Right hindlimb (tissue), 1 donor: Measurements from ENCODE around the gene SLC30A7.
A peak's percentile ranks its signal among the peaks of the same experiment; 100 is the strongest.
"Not testable (repeated sequence)": the region's sequence is repeated elsewhere in the genome, so short reads cannot be mapped to it uniquely, and the experiment has no call there.

Experiments
- DNase-seq: peaks from one replicate; pipeline ENCODE4 v3.0.0-alpha.2; 2018

SLC30A7 gene

DNA sequence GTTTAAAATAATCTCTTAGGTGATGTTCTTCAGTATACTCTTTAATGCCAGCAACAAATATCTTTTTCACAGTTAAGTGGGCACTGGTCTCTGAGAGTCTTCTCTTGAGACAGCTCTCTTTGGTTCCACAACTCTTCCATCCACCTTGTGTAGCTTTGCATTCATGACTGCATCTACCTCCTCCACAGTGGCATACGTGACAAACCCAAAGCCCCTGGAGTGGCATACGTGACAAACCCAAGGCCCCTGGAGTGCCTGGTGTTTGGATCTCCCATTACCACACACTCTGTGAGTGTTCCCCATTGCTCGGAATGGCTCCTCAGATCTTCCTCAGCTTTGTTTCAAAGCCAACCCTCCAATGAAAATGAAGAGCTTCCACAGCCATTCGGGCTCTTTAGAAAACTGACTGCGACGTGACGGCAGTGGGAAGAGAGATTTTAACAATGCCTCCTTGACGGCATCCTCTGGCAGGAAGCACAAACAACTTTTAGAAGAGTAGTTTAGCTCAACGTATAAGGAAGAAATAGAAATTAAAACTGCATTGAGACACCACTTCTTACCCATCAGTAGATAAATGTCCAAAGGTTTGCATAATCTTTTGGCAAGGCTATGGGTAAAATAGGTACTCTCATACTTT lies 45.8 kb downstream of the SLC30A7 start:
- no peak for DNase-seq

- DNase-seq: no peak
Observed at GRCh38 chr1:100942304-100943046, 46.6 kb downstream of the SLC30A7 start.

DNA sequence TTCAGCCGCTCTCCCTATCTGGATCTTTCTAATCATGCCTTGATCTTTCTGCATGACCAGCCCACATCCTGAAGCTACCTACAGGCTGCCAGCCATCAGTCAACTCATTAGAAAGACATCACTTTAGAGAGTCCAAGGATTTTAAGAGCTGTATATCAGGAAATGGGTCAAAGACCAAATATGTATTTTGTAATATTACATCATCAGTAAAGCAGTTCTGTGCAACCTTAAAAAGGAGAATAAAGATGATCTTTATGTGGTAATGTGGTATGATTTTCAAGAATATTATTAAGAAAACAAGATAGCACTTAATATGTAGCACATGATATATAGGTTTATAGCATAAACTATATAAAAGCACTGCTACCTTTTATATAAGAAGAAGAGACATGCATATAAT lies 47.6 kb downstream of the SLC30A7 start:
- no peak for DNase-seq

DNA sequence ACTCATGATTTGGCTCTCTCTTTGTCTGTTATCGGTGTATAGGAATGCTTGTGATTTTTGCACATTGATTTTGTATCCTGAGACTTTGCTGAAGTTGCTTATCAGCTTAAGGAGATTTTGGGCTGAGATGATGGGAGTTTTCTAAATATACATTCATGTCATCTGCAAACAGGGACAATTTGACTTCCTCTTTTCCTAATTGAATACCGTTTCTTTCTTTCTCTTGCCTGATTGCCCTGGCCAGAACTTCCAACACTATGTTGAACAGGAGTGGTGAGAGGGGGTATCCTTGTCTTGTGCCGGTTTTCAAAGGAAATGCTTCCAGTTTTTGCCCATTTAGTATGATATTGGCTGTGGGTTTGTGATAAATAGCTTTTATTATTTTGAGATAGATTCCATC lies 50.2 kb downstream of the SLC30A7 start:
- DNase-seq: not testable (repeated sequence)

GRCh38 chr1:100947816-100948215 lies 51.9 kb downstream of the SLC30A7 start:
- not testable (repeated sequence) for DNase-seq

DNA sequence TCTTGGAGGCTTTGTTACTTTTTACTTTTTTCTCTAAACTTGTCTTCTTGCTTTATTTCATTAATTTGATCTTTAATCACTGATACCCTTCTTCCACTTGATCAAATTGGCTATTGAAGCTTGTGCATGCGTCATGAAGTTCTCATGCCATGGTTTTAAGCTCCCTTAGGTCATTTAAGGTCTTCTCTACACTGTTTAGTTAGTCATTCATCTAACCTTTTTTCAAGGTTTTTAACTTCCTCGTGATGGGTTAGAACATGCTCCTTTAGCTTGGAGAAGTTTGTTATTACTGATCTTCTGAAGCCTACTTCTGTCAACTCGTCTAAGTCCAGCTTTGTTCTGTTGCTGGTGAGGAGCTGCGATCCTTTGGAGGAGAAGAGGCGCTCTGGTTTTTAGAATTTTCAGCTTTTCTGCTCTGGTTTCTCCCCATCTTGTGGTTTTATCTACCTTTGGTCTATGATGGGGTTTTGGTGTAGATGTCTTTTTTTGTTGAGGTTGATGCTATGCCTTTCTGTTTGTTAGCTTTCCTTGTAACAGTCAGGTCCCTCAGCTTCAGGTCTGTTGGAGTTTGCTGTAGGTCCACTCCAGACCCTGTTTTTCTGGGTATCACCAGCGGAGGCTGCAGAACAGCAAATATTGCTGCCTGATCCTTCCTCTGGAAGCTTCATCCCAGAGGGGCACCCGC lies 53.0 kb downstream of the SLC30A7 start:
- DNase-seq: not testable (repeated sequence)

DNA sequence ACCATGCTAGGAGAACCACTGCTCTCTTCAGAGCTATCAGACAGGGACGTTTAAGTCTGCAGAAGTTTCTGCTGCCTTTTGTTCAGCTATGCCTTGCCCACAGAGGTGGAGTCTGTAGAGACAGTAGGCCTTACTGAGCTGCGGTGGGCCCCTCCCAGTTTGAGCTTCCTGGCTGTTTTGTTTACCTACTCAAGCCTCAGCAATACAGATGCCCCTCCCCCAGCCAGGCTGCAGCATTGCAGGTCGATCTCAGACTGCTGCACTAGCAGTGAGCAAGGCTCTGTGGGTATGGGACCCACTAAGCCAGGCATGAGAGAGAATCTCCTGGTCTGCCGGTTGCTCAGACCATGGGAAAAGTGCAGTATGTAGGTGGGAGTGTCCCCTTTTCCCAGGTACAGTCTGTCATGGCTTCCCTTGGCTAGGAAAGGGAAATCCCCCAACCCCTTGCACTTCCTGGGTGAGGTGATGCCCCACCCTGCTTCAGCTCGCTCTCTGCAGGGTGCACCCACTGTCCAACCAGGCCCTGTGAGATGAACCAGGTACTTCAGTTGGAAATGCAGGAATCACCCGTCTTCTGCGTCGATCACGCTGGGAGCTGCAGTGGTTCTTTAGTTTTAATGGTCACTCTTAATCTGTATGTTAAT lies 53.7 kb downstream of the SLC30A7 start:
- not testable (repeated sequence) for DNase-seq

DNA sequence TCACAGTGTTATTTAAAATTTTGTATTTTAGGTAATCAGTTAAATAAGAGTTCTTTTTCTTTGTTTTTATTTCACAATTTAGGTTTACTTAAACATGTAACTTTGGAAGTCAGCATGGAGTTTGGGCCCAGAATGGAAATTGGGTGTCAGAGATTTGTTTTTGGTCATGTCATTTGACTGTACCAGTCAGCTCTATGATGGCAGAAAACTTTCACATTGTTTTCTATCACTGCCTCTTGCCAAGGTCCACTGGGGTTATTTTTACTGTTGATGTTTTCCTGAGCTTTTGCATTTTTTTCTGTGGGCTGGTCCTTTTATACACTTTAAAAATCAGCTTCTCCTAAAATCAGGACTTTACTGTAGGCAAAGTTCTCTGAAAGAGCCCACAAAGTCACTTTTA lies 54.4 kb downstream of the SLC30A7 start:
- DNase-seq: no peak

- DNase-seq: peak; percentile 45
Observed at GRCh38 chr1:100950781-100951180, 54.9 kb downstream of the SLC30A7 start.

- no peak for DNase-seq
Observed at GRCh38 chr1:100952104-100952745, 56.3 kb downstream of the SLC30A7 start.

- DNase-seq: not testable (repeated sequence)
Observed at GRCh38 chr1:100952970-100953369, 57.1 kb downstream of the SLC30A7 start.

- no peak for DNase-seq
Observed at GRCh38 chr1:100953960-100954730, 58.3 kb downstream of the SLC30A7 start.

DNA sequence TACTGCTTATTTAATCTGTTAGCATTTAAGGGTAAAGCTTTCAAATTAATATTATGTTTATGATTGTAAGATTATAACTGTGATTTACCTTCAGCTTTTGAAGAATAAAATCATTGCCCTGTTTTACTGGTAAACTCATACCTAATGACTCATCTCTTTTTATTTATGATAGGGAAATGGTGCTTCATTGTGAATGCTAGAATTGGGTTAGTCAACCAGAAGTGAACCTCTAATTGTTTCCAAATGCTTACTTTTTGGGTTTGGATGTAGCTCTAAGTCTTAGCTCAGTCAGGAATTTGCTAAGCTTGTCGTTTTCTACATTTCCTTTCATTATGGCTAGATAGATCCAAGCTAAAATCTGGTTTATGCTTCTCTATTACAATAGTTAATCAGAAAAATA lies 59.4 kb downstream of the SLC30A7 start:
- DNase-seq: no peak

- no peak for DNase-seq
Observed at GRCh38 chr1:100959502-100960060, 63.7 kb downstream of the SLC30A7 start.

DNA sequence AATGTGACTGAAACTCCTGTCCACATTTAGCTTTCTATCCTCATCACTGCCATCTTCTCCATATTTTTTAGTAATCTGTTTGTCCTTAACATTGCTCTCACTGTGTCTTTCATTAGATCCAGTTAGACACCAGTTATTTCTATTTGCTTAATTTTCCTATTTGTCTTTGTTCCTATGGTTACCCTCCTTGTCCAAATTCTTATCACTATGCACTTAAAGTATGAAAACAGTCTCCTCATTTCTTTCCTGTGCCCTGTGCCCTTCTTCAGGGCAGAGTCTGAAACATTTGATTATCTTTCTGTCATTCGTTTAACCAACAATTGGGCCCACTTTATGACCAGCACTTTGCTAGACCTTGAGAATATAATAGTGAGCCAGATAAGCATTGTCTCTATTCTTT lies 64.2 kb downstream of the SLC30A7 start:
- DNase-seq: no peak

- DNase-seq: no peak
Observed at GRCh38 chr1:100968621-100969020, 72.7 kb downstream of the SLC30A7 start.

- no peak for DNase-seq
Observed at GRCh38 chr1:100969327-100969726, 73.4 kb downstream of the SLC30A7 start.

- no peak for DNase-seq
Observed at GRCh38 chr1:100971021-100971420, 75.1 kb downstream of the SLC30A7 start.

DNA sequence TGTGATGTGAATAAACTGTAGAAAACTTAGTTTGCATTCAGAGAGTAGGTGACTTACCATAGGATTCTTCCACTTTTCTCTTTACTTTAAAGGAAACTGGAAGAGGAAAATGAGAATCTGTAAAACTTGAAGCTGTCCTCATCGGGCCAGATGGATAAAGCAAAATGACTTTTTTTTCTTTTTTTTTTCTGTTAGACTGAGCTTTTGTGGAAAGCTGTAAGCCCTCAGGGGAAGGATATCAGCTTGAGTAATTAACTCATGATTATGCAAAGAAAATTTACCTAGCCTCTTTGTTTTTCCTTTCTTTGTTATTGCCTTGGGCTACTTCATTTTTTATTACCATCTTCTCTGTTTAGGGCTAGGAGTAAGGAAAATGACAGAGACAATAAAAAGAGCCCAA lies 76.3 kb downstream of the SLC30A7 start:
- no peak for DNase-seq

- no peak for DNase-seq
Observed at GRCh38 chr1:100976936-100977335, 81.0 kb downstream of the SLC30A7 start.

GRCh38 chr1:100979631-100980030 lies 83.7 kb downstream of the SLC30A7 start:
- no peak for DNase-seq

- no peak for DNase-seq
Observed at GRCh38 chr1:100982793-100983192, 86.9 kb downstream of the SLC30A7 start.
